Measurements from ENCODE around the gene PPIAL4G. TPM values are rescaled to one million over a fixed set of nuclear protein-coding genes. Genes with fewer than 3 reads are reported as not detected.
"Not testable (repeated sequence)": the region's sequence is repeated elsewhere in the genome, so short reads cannot be mapped to it uniquely, and the experiment has no call there.

Gene PPIAL4G
- total RNA-seq, 1 experiment from 2014 or later = not detected

GRCh38 chr1:148435406-148435805 is 47.7 kb downstream of the PPIAL4G start:
- no TSS peak for BruUV-seq (replicated peaks)
- Histone ChIP-seq H3K27me3 (ENCODE audit: control insufficient read depth, insufficient read depth, low read length) (no peaks in the 10 kb centered on the region), H3K36me3 (ENCODE audit: control insufficient read depth, insufficient read depth, low read length) (no peaks in the 10 kb centered on the region; the same call in 1 of the 2 replicates), H3K4me1 (ENCODE audit: control insufficient read depth, insufficient read depth, low read length) (0 out of 2 replicates have a peak, but pooled peaks cover 3% of the 10 kb centered on the region), H3K4me3 (ENCODE audit: low read depth in 2 of 2, low read length in 2 of 2) (no peak overlapping the region), H3K27ac (ENCODE audit: low read length) (no peak overlapping the region), H3K9me3 (ENCODE audit: control insufficient read depth, insufficient read depth, low read depth, low read length) (no peaks in the 10 kb centered on the region)
- ChIA-PET POLR2A (no interaction called here), CTCF (no interaction called here)
- ATAC-seq = no peak
- intact Hi-C loops (cut with micrococcal nuclease; ENCODE audit: unreplicated experiment) = no loop called here
- no peak for DNase-seq (ENCODE audit: low read depth, low spot score)
- no peak for TF ChIP-seq TCF7L2 (IDR thresholded peaks at IDR 0.05; ENCODE audit: low read depth, low read length)
- no peak for TF ChIP-seq POLR2AphosphoS5 (IDR thresholded peaks at IDR 0.05; ENCODE audit: low read depth, low read length)
- no peak for TF ChIP-seq CTCF (IDR thresholded peaks at IDR 0.05)
- no peak for TF ChIP-seq SIN3A (IDR thresholded peaks at IDR 0.05; ENCODE audit: borderline replicate concordance, insufficient read depth, low read depth, low read length)
- TF ChIP-seq, protein P1, sequence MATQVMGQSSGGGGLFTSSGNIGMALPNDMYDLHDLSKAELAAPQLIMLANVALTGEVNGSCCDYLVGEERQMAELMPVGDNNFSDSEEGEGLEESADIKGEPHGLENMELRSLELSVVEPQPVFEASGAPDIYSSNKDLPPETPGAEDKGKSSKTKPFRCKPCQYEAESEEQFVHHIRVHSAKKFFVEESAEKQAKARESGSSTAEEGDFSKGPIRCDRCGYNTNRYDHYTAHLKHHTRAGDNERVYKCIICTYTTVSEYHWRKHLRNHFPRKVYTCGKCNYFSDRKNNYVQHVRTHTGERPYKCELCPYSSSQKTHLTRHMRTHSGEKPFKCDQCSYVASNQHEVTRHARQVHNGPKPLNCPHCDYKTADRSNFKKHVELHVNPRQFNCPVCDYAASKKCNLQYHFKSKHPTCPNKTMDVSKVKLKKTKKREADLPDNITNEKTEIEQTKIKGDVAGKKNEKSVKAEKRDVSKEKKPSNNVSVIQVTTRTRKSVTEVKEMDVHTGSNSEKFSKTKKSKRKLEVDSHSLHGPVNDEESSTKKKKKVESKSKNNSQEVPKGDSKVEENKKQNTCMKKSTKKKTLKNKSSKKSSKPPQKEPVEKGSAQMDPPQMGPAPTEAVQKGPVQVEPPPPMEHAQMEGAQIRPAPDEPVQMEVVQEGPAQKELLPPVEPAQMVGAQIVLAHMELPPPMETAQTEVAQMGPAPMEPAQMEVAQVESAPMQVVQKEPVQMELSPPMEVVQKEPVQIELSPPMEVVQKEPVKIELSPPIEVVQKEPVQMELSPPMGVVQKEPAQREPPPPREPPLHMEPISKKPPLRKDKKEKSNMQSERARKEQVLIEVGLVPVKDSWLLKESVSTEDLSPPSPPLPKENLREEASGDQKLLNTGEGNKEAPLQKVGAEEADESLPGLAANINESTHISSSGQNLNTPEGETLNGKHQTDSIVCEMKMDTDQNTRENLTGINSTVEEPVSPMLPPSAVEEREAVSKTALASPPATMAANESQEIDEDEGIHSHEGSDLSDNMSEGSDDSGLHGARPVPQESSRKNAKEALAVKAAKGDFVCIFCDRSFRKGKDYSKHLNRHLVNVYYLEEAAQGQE (IDR thresholded peaks at IDR 0.05; ENCODE audit: insufficient read depth in 1 of 2, low read depth in 2 of 2, low read length in 1 of 2) = no peak
- in situ Hi-C loops (cut with HindIII; ENCODE audit: low pct_unique_long_range_greater_than_20kb, low sequenced_read_pairs) = no loop called here

DNA sequence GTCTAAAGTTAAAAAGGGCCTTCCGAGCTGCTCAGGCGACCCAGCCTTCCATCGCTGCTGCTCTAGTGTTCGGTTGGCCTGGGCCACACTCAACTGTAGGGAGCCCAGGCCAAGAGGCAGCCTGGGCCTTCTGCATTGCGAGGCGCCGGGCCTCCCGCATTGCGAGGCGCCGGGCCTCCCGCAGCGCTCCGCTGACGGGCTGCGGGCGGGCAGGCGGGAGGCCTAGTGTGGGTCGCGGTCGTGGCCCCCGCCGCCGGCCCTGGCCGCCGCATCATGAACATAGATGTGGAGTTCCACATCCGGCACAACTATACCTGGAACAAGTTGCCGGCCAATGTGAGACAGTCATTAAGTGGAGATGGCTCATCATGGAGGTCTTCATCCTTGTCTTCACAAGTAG is 48.3 kb downstream of the PPIAL4G start:
- Histone ChIP-seq H3K4me3 (ENCODE audit: low read depth in 2 of 2, low read length in 2 of 2) (no peak overlapping the region), H3K9me3 (ENCODE audit: control insufficient read depth, insufficient read depth, low read depth, low read length) (no peaks in the 10 kb centered on the region), H3K27me3 (ENCODE audit: control insufficient read depth, insufficient read depth, low read length) (no peaks in the 10 kb centered on the region), H3K36me3 (ENCODE audit: control insufficient read depth, insufficient read depth, low read length) (no peaks in the 10 kb centered on the region; the same call in 1 of the 2 replicates), H3K4me1 (ENCODE audit: control insufficient read depth, insufficient read depth, low read length) (0 out of 2 replicates have a peak, but pooled peaks cover 3% of the 10 kb centered on the region), H3K27ac (ENCODE audit: low read length) (no peak overlapping the region)
- BruUV-seq (replicated peaks) = no TSS peak
- POLR2A ChIA-PET = no interaction called here
- no peak for TF ChIP-seq POLR2AphosphoS5 (IDR thresholded peaks at IDR 0.05; ENCODE audit: low read depth, low read length)
- TF ChIP-seq SIN3A (IDR thresholded peaks at IDR 0.05; ENCODE audit: borderline replicate concordance, insufficient read depth, low read depth, low read length) = no peak
- TF ChIP-seq, protein P1 (IDR thresholded peaks at IDR 0.05; ENCODE audit: insufficient read depth in 1 of 2, low read depth in 2 of 2, low read length in 1 of 2) = no peak
- no peak for TF ChIP-seq CTCF (IDR thresholded peaks at IDR 0.05)
- no peak for TF ChIP-seq TCF7L2 (IDR thresholded peaks at IDR 0.05; ENCODE audit: low read depth, low read length)
- intact Hi-C loops (cut with micrococcal nuclease; ENCODE audit: unreplicated experiment) (no loop called here), in situ Hi-C loops (cut with HindIII; ENCODE audit: low pct_unique_long_range_greater_than_20kb, low sequenced_read_pairs) (no loop called here)
- CTCF ChIA-PET = no interaction called here
- no peak for ATAC-seq
- DNase-seq (ENCODE audit: low read depth, low spot score) = no peak

DNA sequence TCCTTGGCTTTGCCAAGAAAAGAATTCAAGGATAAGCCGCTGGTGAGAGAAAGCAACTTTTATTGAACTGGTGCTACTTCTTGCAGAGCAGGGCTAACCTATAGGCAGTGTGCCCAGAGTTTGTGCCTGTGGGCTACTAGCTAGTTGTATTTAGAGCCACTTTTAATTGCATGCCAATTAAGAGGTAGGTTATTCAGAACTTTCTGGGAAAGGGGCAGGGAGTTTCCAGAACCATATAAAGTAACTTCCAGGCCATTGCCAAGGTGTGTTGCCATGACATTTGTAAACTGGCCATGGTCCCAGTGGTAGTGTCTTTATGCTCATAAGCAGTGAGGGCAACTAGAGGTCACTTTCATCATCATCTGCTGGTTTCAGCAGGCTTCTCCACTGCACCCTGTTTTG is 50.2 kb downstream of the PPIAL4G start:
- BruUV-seq (replicated peaks); CTCF ChIA-PET; H3K27me3 ChIP-seq (ENCODE audit: control insufficient read depth, insufficient read depth, low read length); in situ Hi-C loops (cut with HindIII; ENCODE audit: low pct_unique_long_range_greater_than_20kb, low sequenced_read_pairs); H3K4me1 ChIP-seq (ENCODE audit: control insufficient read depth, insufficient read depth, low read length); H3K4me3 ChIP-seq (ENCODE audit: low read depth in 2 of 2, low read length in 2 of 2); H3K36me3 ChIP-seq (ENCODE audit: control insufficient read depth, insufficient read depth, low read length); intact Hi-C loops (cut with micrococcal nuclease; ENCODE audit: unreplicated experiment); H3K9me3 ChIP-seq (ENCODE audit: control insufficient read depth, insufficient read depth, low read depth, low read length); ATAC-seq; POLR2A ChIA-PET; H3K27ac ChIP-seq (ENCODE audit: low read length); DNase-seq (ENCODE audit: low read depth, low spot score): not testable (repeated sequence)

Data from Panc1 (cell line).